ENCODE results near the gene BACH1.

Gene BACH1

DNA sequence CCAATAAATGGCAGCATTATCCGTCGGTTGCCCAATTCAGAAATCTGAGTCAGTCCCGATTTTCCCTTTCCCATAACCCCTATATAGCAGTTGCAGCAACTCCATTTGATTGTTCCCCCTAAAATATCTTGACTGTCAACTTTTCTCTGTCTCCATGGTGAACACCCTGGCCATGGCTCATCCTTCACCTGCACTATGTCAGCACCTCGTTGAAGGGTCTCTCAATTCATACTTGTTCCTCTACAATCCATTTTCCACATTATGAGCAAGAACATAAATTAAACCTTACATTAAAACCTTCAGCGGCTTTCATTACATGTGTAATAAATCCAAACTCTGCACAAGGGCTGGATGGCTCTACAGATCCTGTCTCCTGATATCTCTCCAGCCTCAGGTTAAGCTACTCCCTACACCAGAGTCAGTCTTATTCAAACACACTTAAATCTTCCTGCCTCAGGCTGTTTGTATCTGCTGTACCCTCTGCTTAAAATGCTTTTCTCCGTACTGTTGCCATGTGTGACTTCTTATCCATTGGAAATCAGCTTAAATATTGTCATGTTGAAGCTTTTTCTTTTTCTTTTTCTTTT, 87.3 kb downstream of the BACH1 start:
- TF ChIP-seq REST (IDR thresholded peaks at IDR 0.05; ENCODE audit: low read depth) (no peak), ZBTB7A (IDR thresholded peaks at IDR 0.05; ENCODE audit: low read depth) (no peak), TCF12 (IDR thresholded peaks at IDR 0.05; ENCODE audit: low read depth) (no peak), CREB1 (IDR thresholded peaks at IDR 0.05; ENCODE audit: low read depth) (no peak), YY1 (IDR thresholded peaks at IDR 0.05; ENCODE audit: low read depth) (no peak), EGR1 (IDR thresholded peaks at IDR 0.05) (no peak), NFIC (IDR thresholded peaks at IDR 0.05) (no peak), CEBPB (IDR thresholded peaks at IDR 0.05) (no peak)

GRCh38 chr21:29386803-29387202, 88.1 kb downstream of the BACH1 start:
- no peak for TF ChIP-seq EGR1 (IDR thresholded peaks at IDR 0.05)
- TF ChIP-seq TAF1 (IDR thresholded peaks at IDR 0.05; ENCODE audit: low read depth): no peak
- TF ChIP-seq FOXM1 (IDR thresholded peaks at IDR 0.05; ENCODE audit: borderline replicate concordance, low read depth): no peak
- no peak for TF ChIP-seq ZBTB7A (IDR thresholded peaks at IDR 0.05; ENCODE audit: low read depth)
- no peak for TF ChIP-seq YY1 (IDR thresholded peaks at IDR 0.05; ENCODE audit: low read depth)
- no peak for TF ChIP-seq REST (IDR thresholded peaks at IDR 0.05; ENCODE audit: low read depth)
- no peak for TF ChIP-seq NFIC (IDR thresholded peaks at IDR 0.05)
- TF ChIP-seq RAD21 (IDR thresholded peaks at IDR 0.05; ENCODE audit: low read depth): no peak

DNA sequence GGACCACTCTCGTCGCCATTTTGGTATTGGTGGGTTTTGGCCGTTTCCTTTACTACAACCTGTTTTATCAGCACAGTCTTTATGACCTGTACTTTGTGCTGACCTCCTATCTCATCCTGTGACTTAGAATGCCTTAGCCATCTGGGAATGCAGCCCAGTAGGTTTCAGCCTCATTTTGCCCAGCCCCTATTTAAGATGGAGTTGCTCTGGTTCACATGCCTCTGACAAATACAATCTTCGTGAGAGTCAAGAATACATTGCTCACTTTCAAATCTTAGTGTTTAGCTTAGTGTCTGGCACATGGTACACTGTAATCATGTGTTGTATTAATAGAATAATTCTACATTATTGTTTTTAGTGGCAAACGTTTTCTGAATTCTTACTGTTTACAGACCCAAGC, 88.9 kb downstream of the BACH1 start:
- TF ChIP-seq EGR1 (IDR thresholded peaks at IDR 0.05) (no peak), TAF1 (IDR thresholded peaks at IDR 0.05; ENCODE audit: low read depth) (no peak), RAD21 (IDR thresholded peaks at IDR 0.05; ENCODE audit: low read depth) (no peak), TEAD4 (IDR thresholded peaks at IDR 0.05) (no peak), NFIC (IDR thresholded peaks at IDR 0.05) (no peak), ZBTB7A (IDR thresholded peaks at IDR 0.05; ENCODE audit: low read depth) (no peak), EP300 (IDR thresholded peaks at IDR 0.05; ENCODE audit: borderline replicate concordance) (no peak), YY1 (IDR thresholded peaks at IDR 0.05; ENCODE audit: low read depth) (no peak), CREB1 (IDR thresholded peaks at IDR 0.05; ENCODE audit: low read depth) (no peak), TCF12 (IDR thresholded peaks at IDR 0.05; ENCODE audit: low read depth) (no peak), REST (IDR thresholded peaks at IDR 0.05; ENCODE audit: low read depth) (no peak), MAX (IDR thresholded peaks at IDR 0.05) (no peak), CEBPB (IDR thresholded peaks at IDR 0.05) (no peak), FOXM1 (IDR thresholded peaks at IDR 0.05; ENCODE audit: borderline replicate concordance, low read depth) (no peak)
- TF ChIP-seq, protein P1, sequence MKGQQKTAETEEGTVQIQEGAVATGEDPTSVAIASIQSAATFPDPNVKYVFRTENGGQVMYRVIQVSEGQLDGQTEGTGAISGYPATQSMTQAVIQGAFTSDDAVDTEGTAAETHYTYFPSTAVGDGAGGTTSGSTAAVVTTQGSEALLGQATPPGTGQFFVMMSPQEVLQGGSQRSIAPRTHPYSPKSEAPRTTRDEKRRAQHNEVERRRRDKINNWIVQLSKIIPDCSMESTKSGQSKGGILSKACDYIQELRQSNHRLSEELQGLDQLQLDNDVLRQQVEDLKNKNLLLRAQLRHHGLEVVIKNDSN (IDR thresholded peaks at IDR 0.05): no peak

- TF ChIP-seq TAF1 (IDR thresholded peaks at IDR 0.05; ENCODE audit: low read depth): no peak
- no peak for TF ChIP-seq YY1 (IDR thresholded peaks at IDR 0.05; ENCODE audit: low read depth)
- TF ChIP-seq FOXM1 (IDR thresholded peaks at IDR 0.05; ENCODE audit: borderline replicate concordance, low read depth): no peak
- TF ChIP-seq REST (IDR thresholded peaks at IDR 0.05; ENCODE audit: low read depth): no peak
- TF ChIP-seq, protein P1 (IDR thresholded peaks at IDR 0.05): no peak
- TF ChIP-seq TCF12 (IDR thresholded peaks at IDR 0.05; ENCODE audit: low read depth): no peak
- TF ChIP-seq EGR1 (IDR thresholded peaks at IDR 0.05): no peak
- no peak for TF ChIP-seq NFIC (IDR thresholded peaks at IDR 0.05)
- TF ChIP-seq ZBTB7A (IDR thresholded peaks at IDR 0.05; ENCODE audit: low read depth): no peak
- no peak for TF ChIP-seq CEBPB (IDR thresholded peaks at IDR 0.05)
- no peak for TF ChIP-seq TEAD4 (IDR thresholded peaks at IDR 0.05)
- no peak for TF ChIP-seq MAX (IDR thresholded peaks at IDR 0.05)
- TF ChIP-seq RAD21 (IDR thresholded peaks at IDR 0.05; ENCODE audit: low read depth): no peak
- TF ChIP-seq EP300 (IDR thresholded peaks at IDR 0.05; ENCODE audit: borderline replicate concordance): no peak
- no peak for TF ChIP-seq CREB1 (IDR thresholded peaks at IDR 0.05; ENCODE audit: low read depth)
Observed at GRCh38 chr21:29389136-29389535, 90.4 kb downstream of the BACH1 start.

Data from Ishikawa (cell line).